Left forelimb (tissue), 1 donor: ENCODE measurements around the gene FBRS.
A peak's percentile ranks its signal among the peaks of the same experiment; 100 is the strongest.
"Not testable (repeated sequence)": the region's sequence is repeated elsewhere in the genome, so short reads cannot be mapped to it uniquely, and the experiment has no call there.

Experiments used
- DNase-seq: peaks from one replicate; pipeline ENCODE4 v3.0.0-alpha.2; 2018; ENCODE audit warnings: low spot score

FBRS gene

GRCh38 chr16:30665155-30665829 is 7.1 kb downstream of the FBRS start:
- DNase-seq: no peak

GRCh38 chr16:30665830-30666190 is 7.6 kb downstream of the FBRS start:
- no peak for DNase-seq

GRCh38 chr16:30666681-30667080 is 8.4 kb downstream of the FBRS start:
- no peak for DNase-seq

GRCh38 chr16:30667361-30667905 is 9.2 kb downstream of the FBRS start:
- DNase-seq: no peak

GRCh38 chr16:30668393-30668792 is 10.2 kb downstream of the FBRS start:
- no peak for DNase-seq

- no peak for DNase-seq
Measured at GRCh38 chr16:30669026-30669902, 11.0 kb downstream of the FBRS start.

GRCh38 chr16:30669903-30670824 is 11.9 kb downstream of the FBRS start:
- no peak for DNase-seq

- DNase-seq: no peak
Measured at GRCh38 chr16:30675143-30675542, 16.9 kb downstream of the FBRS start.

- no peak for DNase-seq
Measured at GRCh38 chr16:30677931-30678585, 19.8 kb downstream of the FBRS start.

GRCh38 chr16:30678586-30678970 is 20.3 kb downstream of the FBRS start:
- DNase-seq: no peak

GRCh38 chr16:30680326-30680725 is 22.1 kb downstream of the FBRS start:
- no peak for DNase-seq

- DNase-seq: no peak
Measured at GRCh38 chr16:30688701-30689100, 30.5 kb downstream of the FBRS start.

- no peak for DNase-seq
Measured at GRCh38 chr16:30691907-30692306, 33.7 kb downstream of the FBRS start.

GRCh38 chr16:30692396-30693064 is 34.3 kb downstream of the FBRS start:
- DNase-seq: no peak

- DNase-seq: no peak
Measured at GRCh38 chr16:30694926-30695693, 36.9 kb downstream of the FBRS start.

- not testable (repeated sequence) for DNase-seq
Measured at GRCh38 chr16:30696646-30697045, 38.4 kb downstream of the FBRS start.

- no peak for DNase-seq
Measured at GRCh38 chr16:30697264-30698138, 39.3 kb downstream of the FBRS start.

- peak; percentile 99 for DNase-seq
Measured at GRCh38 chr16:30698139-30698815, 40.0 kb downstream of the FBRS start.
